ENCODE measurements around the gene TMEM74B. TPM values are rescaled to one million over a fixed set of nuclear protein-coding genes. Genes with fewer than 3 reads are reported as not detected.
"Not testable (repeated sequence)": the region's sequence is repeated elsewhere in the genome, so short reads cannot be mapped to it uniquely, and the experiment has no call there.

TMEM74B gene
- total RNA-seq, 1 experiment from 2014 or later: 0.83 TPM

DNA sequence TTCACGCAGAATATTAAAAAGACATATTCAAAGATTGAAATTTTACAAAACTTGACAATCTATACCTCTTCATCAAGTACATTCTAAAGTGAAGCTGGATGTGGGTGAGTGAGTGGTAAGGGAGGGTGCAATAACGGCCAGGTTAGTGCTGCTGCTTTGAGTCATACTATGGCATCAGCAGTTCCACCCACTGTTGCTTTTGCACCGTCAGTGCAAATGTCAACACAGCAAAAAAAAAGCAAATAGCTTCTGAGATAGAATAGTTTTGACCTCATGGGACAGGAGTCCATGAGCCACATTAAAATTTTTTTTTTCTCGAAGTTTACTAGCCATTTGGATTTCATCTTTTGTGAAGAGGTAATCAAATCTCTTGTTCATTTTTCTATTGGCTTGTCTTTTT is 34.6 kb downstream of the TMEM74B start:
- TF ChIP-seq, protein P1, sequence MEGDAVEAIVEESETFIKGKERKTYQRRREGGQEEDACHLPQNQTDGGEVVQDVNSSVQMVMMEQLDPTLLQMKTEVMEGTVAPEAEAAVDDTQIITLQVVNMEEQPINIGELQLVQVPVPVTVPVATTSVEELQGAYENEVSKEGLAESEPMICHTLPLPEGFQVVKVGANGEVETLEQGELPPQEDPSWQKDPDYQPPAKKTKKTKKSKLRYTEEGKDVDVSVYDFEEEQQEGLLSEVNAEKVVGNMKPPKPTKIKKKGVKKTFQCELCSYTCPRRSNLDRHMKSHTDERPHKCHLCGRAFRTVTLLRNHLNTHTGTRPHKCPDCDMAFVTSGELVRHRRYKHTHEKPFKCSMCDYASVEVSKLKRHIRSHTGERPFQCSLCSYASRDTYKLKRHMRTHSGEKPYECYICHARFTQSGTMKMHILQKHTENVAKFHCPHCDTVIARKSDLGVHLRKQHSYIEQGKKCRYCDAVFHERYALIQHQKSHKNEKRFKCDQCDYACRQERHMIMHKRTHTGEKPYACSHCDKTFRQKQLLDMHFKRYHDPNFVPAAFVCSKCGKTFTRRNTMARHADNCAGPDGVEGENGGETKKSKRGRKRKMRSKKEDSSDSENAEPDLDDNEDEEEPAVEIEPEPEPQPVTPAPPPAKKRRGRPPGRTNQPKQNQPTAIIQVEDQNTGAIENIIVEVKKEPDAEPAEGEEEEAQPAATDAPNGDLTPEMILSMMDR (IDR thresholded peaks at IDR 0.05; ENCODE audit: unreplicated experiment): no peak
- Mint-ChIP-seq H3K27ac (ENCODE audit: unreplicated experiment) (no peak overlapping the region), H3K27me3 (ENCODE audit: unreplicated experiment) (no peaks in the 10 kb centered on the region), H3K4me1 (ENCODE audit: low read depth, unreplicated experiment) (no peaks in the 10 kb centered on the region), H3K9me3 (ENCODE audit: low read depth, unreplicated experiment) (no peaks in the 10 kb centered on the region), H3K4me3 (ENCODE audit: low read depth, unreplicated experiment) (no peak overlapping the region), H3K36me3 (ENCODE audit: insufficient read depth, unreplicated experiment) (no peaks in the 10 kb centered on the region)
- CTCF ChIA-PET: interaction anchor here (0.7 to 0.8 kb wide), 2 partner anchors 17 to 53 kb away, joined by 3 to 6 read pairs; partner anchors contain the start of gene C20orf202
- no peak for DNase-seq
- no TSS peak for BruUV-seq (replicated peaks)
- intact Hi-C loops (cut with micrococcal nuclease; ENCODE audit: unreplicated experiment): no loop called here

DNA sequence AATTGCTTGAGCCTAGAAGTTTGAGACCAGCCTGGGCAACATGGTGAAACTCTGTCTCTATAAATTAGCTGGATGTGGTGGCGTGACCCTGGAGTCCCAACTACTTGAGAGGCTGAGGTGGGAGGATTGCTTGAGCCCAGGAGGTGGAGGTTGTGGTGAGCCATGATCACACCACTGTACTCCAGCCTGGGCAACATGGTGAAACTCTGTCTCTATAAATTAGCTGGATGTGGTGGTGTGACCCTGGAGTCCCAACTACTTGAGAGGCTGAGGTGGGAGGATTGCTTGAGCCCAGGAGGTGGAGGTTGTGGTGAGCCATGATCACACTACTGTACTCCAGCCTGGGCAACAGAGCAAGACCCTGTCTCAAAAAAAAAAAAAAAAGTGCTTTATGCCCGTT is 35.0 kb downstream of the TMEM74B start:
- H3K27ac Mint-ChIP-seq (ENCODE audit: unreplicated experiment); BruUV-seq (replicated peaks); H3K4me3 Mint-ChIP-seq (ENCODE audit: low read depth, unreplicated experiment); intact Hi-C loops (cut with micrococcal nuclease; ENCODE audit: unreplicated experiment); H3K27me3 Mint-ChIP-seq (ENCODE audit: unreplicated experiment); H3K4me1 Mint-ChIP-seq (ENCODE audit: low read depth, unreplicated experiment); H3K36me3 Mint-ChIP-seq (ENCODE audit: insufficient read depth, unreplicated experiment); H3K9me3 Mint-ChIP-seq (ENCODE audit: low read depth, unreplicated experiment); DNase-seq: not testable (repeated sequence)
- CTCF ChIA-PET: interaction anchor here (0.7 to 0.8 kb wide), 2 partner anchors 17 to 53 kb away, joined by 3 to 6 read pairs; partner anchors contain the start of gene C20orf202

GRCh38 chr20:1146957-1147356 is 37.8 kb downstream of the TMEM74B start:
- no peak for DNase-seq
- H3K36me3 Mint-ChIP-seq (ENCODE audit: insufficient read depth, unreplicated experiment): no peaks in the 10 kb centered on the region
- no peak overlapping the region for H3K27ac Mint-ChIP-seq (ENCODE audit: unreplicated experiment)
- no peak overlapping the region for H3K4me3 Mint-ChIP-seq (ENCODE audit: low read depth, unreplicated experiment)
- H3K4me1 Mint-ChIP-seq (ENCODE audit: low read depth, unreplicated experiment): no peaks in the 10 kb centered on the region
- TF ChIP-seq, protein P1 (IDR thresholded peaks at IDR 0.05; ENCODE audit: unreplicated experiment): no peak
- intact Hi-C loops (cut with micrococcal nuclease; ENCODE audit: unreplicated experiment): no loop called here
- H3K27me3 Mint-ChIP-seq (ENCODE audit: unreplicated experiment): no peaks in the 10 kb centered on the region
- CTCF ChIA-PET: no interaction called here
- no TSS peak for BruUV-seq (replicated peaks)
- no peaks in the 10 kb centered on the region for H3K9me3 Mint-ChIP-seq (ENCODE audit: low read depth, unreplicated experiment)

- no peak overlapping the region for H3K27ac Mint-ChIP-seq (ENCODE audit: unreplicated experiment)
- H3K27me3 Mint-ChIP-seq (ENCODE audit: unreplicated experiment): no peaks in the 10 kb centered on the region
- CTCF ChIA-PET: no interaction called here
- no peaks in the 10 kb centered on the region for H3K9me3 Mint-ChIP-seq (ENCODE audit: low read depth, unreplicated experiment)
- BruUV-seq (replicated peaks): no TSS peak
- no peaks in the 10 kb centered on the region for H3K4me1 Mint-ChIP-seq (ENCODE audit: low read depth, unreplicated experiment)
- DNase-seq: no peak
- intact Hi-C loops (cut with micrococcal nuclease; ENCODE audit: unreplicated experiment): no loop called here
- H3K36me3 Mint-ChIP-seq (ENCODE audit: insufficient read depth, unreplicated experiment): peaks cover 9% of the 10 kb centered on the region
- TF ChIP-seq, protein P1 (IDR thresholded peaks at IDR 0.05; ENCODE audit: unreplicated experiment): no peak
- no peak overlapping the region for H3K4me3 Mint-ChIP-seq (ENCODE audit: low read depth, unreplicated experiment)
These were observed 40.2 kb downstream of the TMEM74B start for GRCh38 chr20:1144401-1145172.

- no peak overlapping the region for H3K4me3 Mint-ChIP-seq (ENCODE audit: low read depth, unreplicated experiment)
- no TSS peak for BruUV-seq (replicated peaks)
- TF ChIP-seq, protein P1 (IDR thresholded peaks at IDR 0.05; ENCODE audit: unreplicated experiment): no peak
- H3K27ac Mint-ChIP-seq (ENCODE audit: unreplicated experiment): no peak overlapping the region
- CTCF ChIA-PET: no interaction called here
- H3K9me3 Mint-ChIP-seq (ENCODE audit: low read depth, unreplicated experiment): no peaks in the 10 kb centered on the region
- H3K27me3 Mint-ChIP-seq (ENCODE audit: unreplicated experiment): no peaks in the 10 kb centered on the region
- no peak for DNase-seq
- H3K4me1 Mint-ChIP-seq (ENCODE audit: low read depth, unreplicated experiment): no peaks in the 10 kb centered on the region
- peaks cover 23% of the 10 kb centered on the region for H3K36me3 Mint-ChIP-seq (ENCODE audit: insufficient read depth, unreplicated experiment)
- intact Hi-C loops (cut with micrococcal nuclease; ENCODE audit: unreplicated experiment): no loop called here
These were observed 47.5 kb downstream of the TMEM74B start for GRCh38 chr20:1137236-1137635.
